Activated CD4-positive, alpha-beta T cell treated with anti-CD3 and anti-CD28 coated beads, Interleukin-2, amount 10 ng/mL, durations not matched to agents 24 days and 14 days (primary cell): Measurements from ENCODE around the gene TMEM59. TPM values are rescaled to one million over a fixed set of nuclear protein-coding genes. Genes with fewer than 3 reads are reported as not detected.
"Not testable (repeated sequence)": the region's sequence is repeated elsewhere in the genome, so short reads cannot be mapped to it uniquely, and the experiment has no call there.

ENCODE experiments used
- DNase-seq: peaks from one replicate; pipeline ENCODE4 v3.0.0; 2022
- H3K27ac Mint-ChIP-seq: one replicate; pipeline ENCODE4 v1.8.0; 2022; ENCODE audit warnings: mild to moderate bottlenecking, mixed read lengths
- H3K27me3 Mint-ChIP-seq: one replicate; pipeline ENCODE4 v1.8.0; 2022; ENCODE audit warnings: mixed read lengths
- H3K36me3 Mint-ChIP-seq: one replicate; pipeline ENCODE4 v1.8.0; 2022; ENCODE audit warnings: low read depth, mild to moderate bottlenecking, mixed read lengths
- H3K4me1 Mint-ChIP-seq: one replicate; pipeline ENCODE4 v1.8.0; 2021; ENCODE audit warnings: mixed read lengths
- H3K4me3 Mint-ChIP-seq: one replicate; pipeline ENCODE4 v1.8.0; 2022; ENCODE audit warnings: mild to moderate bottlenecking, moderate library complexity, mixed read lengths
- H3K9me3 Mint-ChIP-seq: one replicate; pipeline ENCODE4 v1.8.0; 2021; ENCODE audit warnings: mixed read lengths
- intact Hi-C: fragments of 100-400 bp; cut with micrococcal nuclease; formaldehyde crosslinking; loops from one replicate; pipeline ENCODE4 v1.15.1; 2023
- total RNA-seq: library from RNA; stranded (reverse); gene quantifications from 2 replicates; pipeline ENCODE4 v1.2.3, GENCODE V29; 2022

TMEM59 gene
- total RNA-seq, 1 donor from 2014 or later, result 99.3 TPM

DNA sequence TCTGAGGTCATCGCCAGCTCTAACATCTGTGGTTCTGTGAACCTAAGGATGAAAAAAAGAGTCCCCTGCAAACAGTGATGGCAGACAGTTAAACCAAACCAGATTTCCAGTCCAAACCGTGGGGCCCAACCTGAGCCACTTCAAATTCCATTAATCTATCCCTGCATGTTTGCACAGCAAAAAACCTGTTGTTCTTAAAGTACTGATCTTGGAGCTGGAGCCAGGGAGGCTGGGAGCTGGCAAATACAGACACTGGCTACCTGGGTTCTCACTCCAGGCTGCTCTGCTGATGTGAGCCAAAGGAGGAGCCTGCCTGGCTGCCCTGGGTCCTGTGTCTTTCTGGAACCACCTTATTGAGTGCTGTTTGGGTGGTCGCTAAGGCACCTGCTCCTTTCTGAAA, 51.4 kb downstream of the TMEM59 start:
- intact Hi-C loops, result no loop called here
- H3K4me3 Mint-ChIP-seq, result no peak overlapping the region
- no peaks in the 10 kb centered on the region for H3K36me3 Mint-ChIP-seq
- no peaks in the 10 kb centered on the region for H3K4me1 Mint-ChIP-seq
- no peak overlapping the region for H3K27ac Mint-ChIP-seq
- peaks cover 2% of the 10 kb centered on the region for H3K27me3 Mint-ChIP-seq
- no peaks in the 10 kb centered on the region for H3K9me3 Mint-ChIP-seq
- no peak for DNase-seq

DNA sequence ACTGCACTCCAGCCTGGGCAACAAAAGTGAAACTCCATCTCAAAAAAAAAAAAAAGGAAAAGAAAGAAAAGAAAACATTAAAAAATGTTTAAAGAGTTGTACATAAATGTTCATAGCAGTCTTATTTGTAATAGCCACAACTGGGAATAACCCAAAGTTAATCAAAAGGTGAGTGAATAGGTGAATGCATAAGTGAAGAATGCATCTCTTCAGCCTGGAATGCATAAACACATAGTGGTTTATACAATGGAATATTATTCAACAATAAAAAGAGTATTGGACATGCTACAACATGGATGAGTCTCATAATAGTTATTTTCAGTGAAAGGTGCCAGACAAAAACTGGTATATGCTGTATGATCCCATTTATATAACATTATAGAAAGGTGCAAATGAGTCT, 53.1 kb downstream of the TMEM59 start:
- no peak overlapping the region for H3K4me3 Mint-ChIP-seq
- intact Hi-C loops, result no loop called here
- DNase-seq, result no peak

DNA sequence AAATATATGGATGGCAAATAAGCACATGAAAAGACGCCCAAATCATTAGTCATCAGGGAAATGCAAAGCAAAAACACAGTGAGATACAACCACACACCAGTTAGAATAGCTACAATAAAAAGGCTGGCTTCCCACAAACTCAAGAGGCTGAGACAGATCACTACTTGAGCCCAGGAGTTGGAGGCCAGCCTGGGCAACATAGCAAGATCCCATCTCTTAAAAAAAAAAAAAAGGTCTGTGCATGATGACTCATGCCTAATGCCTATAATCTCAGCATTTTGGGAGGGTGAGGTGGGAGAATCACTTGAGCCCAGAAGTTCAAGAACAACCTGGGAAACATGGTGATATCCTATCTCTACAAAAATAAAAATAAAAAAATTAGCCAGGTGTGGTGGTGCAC, 54.8 kb downstream of the TMEM59 start:
- Mint-ChIP-seq H3K27ac (no peak overlapping the region), H3K4me3 (no peak overlapping the region), H3K4me1 (no peaks in the 10 kb centered on the region), H3K9me3 (no peaks in the 10 kb centered on the region), H3K27me3 (peaks cover 2% of the 10 kb centered on the region), H3K36me3 (no peaks in the 10 kb centered on the region)
- DNase-seq, result no peak
- intact Hi-C loops, result no loop called here

More for the DNA sequence above, 53.1 kb downstream of the TMEM59 start:
- Mint-ChIP-seq H3K36me3 (no peaks in the 10 kb centered on the region), H3K4me1 (no peaks in the 10 kb centered on the region), H3K9me3 (no peaks in the 10 kb centered on the region), H3K27me3 (peaks cover 2% of the 10 kb centered on the region), H3K27ac (no peak overlapping the region)

DNA sequence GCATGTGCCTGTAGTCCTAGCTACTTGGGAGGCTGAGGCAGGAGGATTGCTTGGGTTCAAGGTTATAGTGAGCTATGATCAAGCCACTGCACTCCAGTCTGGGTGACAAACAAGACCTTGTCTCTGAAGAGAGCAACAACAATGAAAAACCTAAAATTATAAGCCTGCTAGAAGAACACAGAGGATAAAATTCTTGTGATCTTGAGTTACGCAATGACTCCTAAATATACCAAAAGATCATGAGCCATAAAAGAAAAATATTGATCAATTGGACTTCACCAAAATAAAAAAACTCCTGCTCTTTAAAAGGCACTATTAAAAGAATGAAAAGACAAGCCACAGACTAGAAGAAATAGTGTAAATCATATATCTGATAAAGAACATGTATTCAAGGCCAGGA, 57.3 kb downstream of the TMEM59 start:
- Mint-ChIP-seq H3K9me3 (no peaks in the 10 kb centered on the region), H3K36me3 (no peaks in the 10 kb centered on the region), H3K4me3 (no peak overlapping the region), H3K27me3 (no peaks in the 10 kb centered on the region), H3K4me1 (no peaks in the 10 kb centered on the region), H3K27ac (no peak overlapping the region)
- intact Hi-C loops, result no loop called here
- DNase-seq, result no peak

DNA sequence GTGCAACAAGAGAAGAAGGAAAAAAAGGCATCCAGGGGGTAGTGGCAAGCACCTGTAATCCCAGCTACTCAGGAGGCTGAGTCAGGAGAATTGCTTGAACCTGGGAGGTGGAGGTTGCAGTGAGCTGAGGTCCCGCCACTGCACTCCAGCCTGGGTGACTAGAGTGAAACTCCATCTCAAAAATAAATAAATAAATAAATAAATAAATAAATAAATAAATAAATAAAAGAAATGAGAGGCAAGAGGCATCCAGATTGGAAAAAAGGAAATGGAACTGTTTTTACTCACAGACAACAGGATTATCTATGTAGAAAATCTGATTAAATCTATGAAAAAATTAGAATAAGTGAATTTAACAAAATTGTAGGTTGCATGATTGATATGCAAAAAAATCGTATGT, 58.5 kb downstream of the TMEM59 start:
- H3K27ac Mint-ChIP-seq, H3K4me1 Mint-ChIP-seq, H3K9me3 Mint-ChIP-seq, H3K36me3 Mint-ChIP-seq, H3K4me3 Mint-ChIP-seq, intact Hi-C loops, H3K27me3 Mint-ChIP-seq, DNase-seq: not testable (repeated sequence)

DNA sequence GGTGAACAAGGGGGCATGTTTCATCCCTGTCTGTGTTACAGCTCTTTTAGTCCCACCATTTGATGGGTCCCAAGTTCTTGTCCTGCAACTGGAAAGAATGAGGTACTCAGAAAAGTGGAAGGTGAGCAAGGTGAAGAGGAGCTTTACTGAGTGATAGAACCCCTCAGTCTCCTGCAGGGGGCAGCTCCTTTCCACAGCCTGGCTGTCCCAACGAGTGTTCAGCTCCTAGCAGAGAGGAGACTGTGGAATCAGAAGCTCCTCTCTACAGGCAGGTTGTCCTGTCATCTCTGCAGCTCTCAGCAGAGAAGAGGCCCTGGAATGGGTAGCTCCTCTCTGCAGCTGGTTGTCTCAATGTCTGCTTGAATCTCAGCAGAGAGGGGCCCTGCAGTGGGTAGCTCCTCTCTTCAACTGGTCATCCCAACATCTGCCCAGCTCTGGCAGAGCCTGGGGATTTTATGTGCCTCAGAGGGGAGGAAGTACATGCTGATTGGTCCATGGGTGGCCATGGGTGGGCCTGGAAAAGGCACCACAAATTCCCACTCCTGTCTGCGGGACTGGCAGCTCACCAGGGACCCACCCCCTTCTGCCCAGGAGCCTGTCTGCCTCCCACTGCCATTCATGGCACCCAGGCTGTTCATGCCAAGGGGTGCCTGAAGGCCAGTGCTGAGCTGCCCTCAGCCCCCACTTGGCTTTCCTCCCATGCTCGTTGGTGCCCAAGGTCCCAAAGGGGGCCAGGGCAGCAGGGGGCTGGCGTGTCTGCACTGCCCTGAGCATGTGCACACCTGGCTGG, 60.7 kb downstream of the TMEM59 start:
- DNase-seq, result no peak
- Mint-ChIP-seq H3K4me3 (no peak overlapping the region), H3K4me1 (peaks cover 3% of the 10 kb centered on the region), H3K36me3 (no peaks in the 10 kb centered on the region), H3K27ac (no peak overlapping the region), H3K9me3 (no peaks in the 10 kb centered on the region), H3K27me3 (no peaks in the 10 kb centered on the region)
- intact Hi-C loops, result no loop called here

DNA sequence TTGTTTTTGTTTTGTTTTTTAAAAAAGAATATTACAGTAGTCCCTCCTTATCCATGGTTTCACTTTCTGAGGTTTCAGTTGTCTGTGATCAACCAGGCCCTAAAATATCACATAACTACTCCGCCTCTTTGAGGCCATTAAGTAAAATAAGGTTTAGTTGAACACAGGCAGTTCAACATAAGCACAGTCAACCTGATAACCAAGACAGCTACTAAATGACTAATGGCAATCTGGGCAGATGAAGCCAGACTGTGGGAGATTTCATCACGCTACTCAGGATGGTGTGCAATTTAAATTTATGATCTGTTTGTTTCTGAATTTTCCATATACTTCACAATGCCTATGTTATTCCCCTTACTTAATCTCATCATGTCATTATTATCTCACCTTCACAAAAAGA, 65.1 kb downstream of the TMEM59 start:
- no peak overlapping the region for H3K4me3 Mint-ChIP-seq
- no peak overlapping the region for H3K27ac Mint-ChIP-seq
- intact Hi-C loops, result no loop called here
- H3K27me3 Mint-ChIP-seq, result peaks cover 1% of the 10 kb centered on the region
- H3K4me1 Mint-ChIP-seq, result peaks cover 5% of the 10 kb centered on the region
- no peaks in the 10 kb centered on the region for H3K36me3 Mint-ChIP-seq
- no peak for DNase-seq
- H3K9me3 Mint-ChIP-seq, result no peaks in the 10 kb centered on the region

DNA sequence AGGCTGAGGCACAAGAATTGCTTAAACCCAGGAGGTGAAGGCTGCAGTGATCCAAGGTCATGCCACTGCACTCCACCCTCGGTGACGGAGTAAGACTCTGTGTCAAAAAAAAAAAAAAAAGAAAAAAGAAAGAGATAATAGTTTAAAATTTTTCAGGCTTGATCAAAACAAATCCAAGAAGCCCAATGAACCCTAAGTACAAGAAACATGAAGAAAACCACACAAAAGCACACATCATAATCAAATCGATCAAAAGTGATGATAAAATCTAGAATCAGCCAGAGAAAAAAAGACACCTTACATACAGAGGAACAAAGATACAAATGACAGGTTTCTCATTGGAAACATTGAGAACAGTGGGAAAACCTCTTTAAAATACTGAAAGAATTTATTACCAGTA, 66.5 kb downstream of the TMEM59 start:
- H3K27me3 Mint-ChIP-seq, result peaks cover 5% of the 10 kb centered on the region
- H3K9me3 Mint-ChIP-seq, result no peaks in the 10 kb centered on the region
- H3K27ac Mint-ChIP-seq, result no peak overlapping the region
- H3K36me3 Mint-ChIP-seq, result no peaks in the 10 kb centered on the region
- no peak overlapping the region for H3K4me3 Mint-ChIP-seq
- peaks cover 5% of the 10 kb centered on the region for H3K4me1 Mint-ChIP-seq
- intact Hi-C loops, result no loop called here
- DNase-seq, result no peak

DNA sequence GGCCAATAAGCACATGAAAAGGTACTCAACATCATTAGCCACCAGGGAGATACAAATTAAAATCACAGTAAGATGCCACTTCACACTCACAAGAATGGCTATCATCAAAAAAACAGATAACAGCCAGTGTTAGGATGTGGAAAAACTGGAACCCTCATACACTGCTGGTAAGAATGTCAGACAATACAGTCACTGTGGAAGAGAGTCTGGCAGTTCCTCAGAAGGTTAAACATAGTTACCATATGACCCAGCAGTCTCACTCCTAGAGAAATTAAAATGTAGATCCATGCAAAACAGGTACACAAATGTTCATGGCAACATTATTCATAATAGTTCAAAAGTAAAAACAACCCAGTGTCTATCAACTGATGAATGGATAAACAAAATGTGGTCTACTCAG, 68.3 kb downstream of the TMEM59 start:
- no peaks in the 10 kb centered on the region for H3K9me3 Mint-ChIP-seq
- H3K27ac Mint-ChIP-seq, result no peak overlapping the region
- H3K4me3 Mint-ChIP-seq, result no peak overlapping the region
- intact Hi-C loops, result no loop called here
- H3K4me1 Mint-ChIP-seq, result peaks cover 5% of the 10 kb centered on the region
- H3K36me3 Mint-ChIP-seq, result no peaks in the 10 kb centered on the region
- DNase-seq, result no peak
- peaks cover 5% of the 10 kb centered on the region for H3K27me3 Mint-ChIP-seq

DNA sequence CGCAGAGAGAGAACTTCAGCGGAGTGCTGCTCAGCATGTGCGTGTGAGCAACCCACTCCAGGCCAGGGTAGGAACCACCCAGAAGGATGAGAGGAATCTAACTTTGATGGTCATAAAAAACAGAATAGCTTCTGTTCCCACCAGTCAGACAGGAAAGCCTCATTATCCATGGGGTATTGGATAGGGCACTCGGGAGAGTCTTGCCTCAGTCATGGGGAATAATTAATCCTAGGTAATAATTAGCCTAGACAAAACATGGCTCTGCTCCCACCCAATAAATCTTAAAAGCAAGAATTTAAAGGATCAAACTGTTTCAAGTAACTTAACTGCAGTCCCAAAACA, 70.3 kb downstream of the TMEM59 start:
- H3K4me3 Mint-ChIP-seq, result no peak overlapping the region
- H3K36me3 Mint-ChIP-seq, result no peaks in the 10 kb centered on the region
- H3K9me3 Mint-ChIP-seq, result no peaks in the 10 kb centered on the region
- peaks cover 2% of the 10 kb centered on the region for H3K4me1 Mint-ChIP-seq
- intact Hi-C loops, result no loop called here
- no peak overlapping the region for H3K27ac Mint-ChIP-seq
- H3K27me3 Mint-ChIP-seq, result peaks cover 5% of the 10 kb centered on the region
- no peak for DNase-seq

DNA sequence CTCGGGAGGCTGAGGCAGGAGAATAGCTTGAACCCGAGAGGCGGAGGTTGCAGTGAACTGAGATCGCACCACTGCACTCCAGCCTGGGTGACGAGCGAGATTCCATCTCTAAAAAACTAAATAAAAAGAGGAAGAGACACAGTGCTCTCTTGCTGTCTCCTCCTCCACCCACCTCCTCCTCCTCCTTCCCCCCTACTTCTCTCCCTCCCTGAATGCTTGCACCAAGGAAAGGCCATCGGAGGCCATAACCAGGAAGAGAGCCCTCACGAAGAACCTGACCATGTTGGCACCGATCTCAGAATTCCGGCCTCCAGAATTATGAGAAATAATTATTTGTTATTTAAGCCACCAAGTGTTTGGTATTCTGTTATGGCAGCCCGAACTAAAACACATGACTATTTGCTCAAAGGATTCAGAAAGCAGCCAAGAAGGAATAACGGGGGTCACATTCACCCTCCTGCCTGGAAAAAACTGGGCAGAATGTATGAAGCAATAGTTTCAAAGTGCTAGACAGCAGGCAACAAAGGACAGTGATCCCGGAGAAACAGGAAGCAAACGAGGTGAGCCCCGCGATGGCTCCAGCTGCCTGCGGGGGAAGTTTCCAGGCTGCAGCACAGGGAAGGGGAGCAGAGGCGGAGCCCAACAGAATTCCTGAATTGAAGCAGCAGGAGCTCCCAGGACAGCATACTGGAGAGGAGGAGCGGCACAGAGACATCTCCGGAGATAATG, 70.8 kb downstream of the TMEM59 start:
- Mint-ChIP-seq H3K36me3 (no peaks in the 10 kb centered on the region), H3K9me3 (no peaks in the 10 kb centered on the region), H3K4me3 (no peak overlapping the region), H3K4me1 (peaks cover 2% of the 10 kb centered on the region), H3K27ac (no peak overlapping the region), H3K27me3 (peaks cover 5% of the 10 kb centered on the region)
- intact Hi-C loops, result no loop called here
- DNase-seq, result no peak

DNA sequence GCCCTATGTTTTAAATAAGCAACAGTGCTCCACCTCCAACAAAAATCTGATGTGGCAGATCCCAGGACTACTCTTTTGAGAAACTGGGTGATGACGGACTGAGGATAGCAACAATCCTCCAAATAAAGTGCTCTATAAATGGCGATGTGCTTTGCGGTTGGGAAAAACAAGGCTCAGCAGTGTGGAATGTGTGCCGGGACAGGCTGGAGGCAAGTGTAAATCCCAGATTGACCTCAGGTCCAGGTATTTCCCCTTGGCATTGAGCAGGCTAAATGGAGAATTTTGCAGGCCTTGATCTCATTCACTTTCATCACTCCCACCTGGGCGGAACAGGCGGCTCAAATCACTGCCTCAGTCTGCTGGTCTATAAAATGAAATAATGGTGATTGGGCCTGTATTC, 71.8 kb downstream of the TMEM59 start:
- H3K36me3 Mint-ChIP-seq, result no peaks in the 10 kb centered on the region
- H3K9me3 Mint-ChIP-seq, result no peaks in the 10 kb centered on the region
- H3K4me1 Mint-ChIP-seq, result peaks cover 3% of the 10 kb centered on the region
- peaks cover 5% of the 10 kb centered on the region for H3K27me3 Mint-ChIP-seq
- intact Hi-C loops, result no loop called here
- H3K27ac Mint-ChIP-seq, result no peak overlapping the region
- H3K4me3 Mint-ChIP-seq, result no peak overlapping the region
- no peak for DNase-seq

DNA sequence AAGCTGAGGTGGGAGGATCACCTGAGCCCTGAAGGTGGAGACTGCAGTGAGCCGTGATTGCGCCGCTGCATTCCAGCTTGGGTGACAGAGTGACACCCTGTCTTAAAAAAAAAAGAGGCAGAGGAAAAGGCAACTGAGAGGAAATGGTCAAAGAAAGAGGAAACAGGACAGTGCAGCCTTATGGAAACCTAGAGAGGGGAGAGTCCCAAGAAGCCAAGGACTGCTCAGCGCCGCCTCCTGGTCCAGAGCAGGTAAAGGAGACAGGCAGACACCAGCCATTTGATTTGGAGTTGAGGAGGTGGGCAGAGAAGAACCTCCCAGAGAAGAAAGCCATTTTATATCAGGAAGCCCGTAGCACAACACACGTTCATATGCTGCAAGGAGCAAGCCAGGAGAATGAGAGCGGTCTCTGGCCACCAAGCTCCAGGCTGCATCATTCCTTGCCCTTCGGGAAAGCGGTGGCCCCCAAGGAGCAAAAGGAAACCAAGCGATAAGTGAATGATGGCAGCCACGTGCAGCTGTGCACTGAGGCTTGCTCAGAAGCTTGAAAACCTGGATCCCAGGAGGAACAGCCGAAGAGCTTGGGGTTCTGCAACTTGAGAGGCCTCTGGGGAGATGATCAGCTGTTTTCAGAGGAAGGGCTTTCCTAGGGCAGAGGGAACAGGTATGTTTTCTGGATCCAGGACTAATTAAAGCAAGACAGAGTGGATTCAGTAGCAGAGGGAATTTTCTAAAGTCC, 73.1 kb downstream of the TMEM59 start:
- H3K27ac Mint-ChIP-seq, result no peak overlapping the region
- no peaks in the 10 kb centered on the region for H3K9me3 Mint-ChIP-seq
- H3K4me1 Mint-ChIP-seq, result peaks cover 3% of the 10 kb centered on the region
- peaks cover 5% of the 10 kb centered on the region for H3K27me3 Mint-ChIP-seq
- no peak overlapping the region for H3K4me3 Mint-ChIP-seq
- intact Hi-C loops, result no loop called here
- no peak for DNase-seq
- peaks cover 2% of the 10 kb centered on the region for H3K36me3 Mint-ChIP-seq
